Measurements from ENCODE around the gene CLOCK.

- TF ChIP-seq POLR2A (IDR thresholded peaks at IDR 0.05; ENCODE audit: low read length), result no peak
- no peak for TF ChIP-seq GATA1 (IDR thresholded peaks at IDR 0.05; ENCODE audit: low read depth, low read length)
Measured at GRCh38 chr4:55488716-55489115, 58.0 kb downstream of the CLOCK start.

All from erythroblast (primary cell).